Measurements from ENCODE around the gene SUCLG2.

Gene SUCLG2

DNA sequence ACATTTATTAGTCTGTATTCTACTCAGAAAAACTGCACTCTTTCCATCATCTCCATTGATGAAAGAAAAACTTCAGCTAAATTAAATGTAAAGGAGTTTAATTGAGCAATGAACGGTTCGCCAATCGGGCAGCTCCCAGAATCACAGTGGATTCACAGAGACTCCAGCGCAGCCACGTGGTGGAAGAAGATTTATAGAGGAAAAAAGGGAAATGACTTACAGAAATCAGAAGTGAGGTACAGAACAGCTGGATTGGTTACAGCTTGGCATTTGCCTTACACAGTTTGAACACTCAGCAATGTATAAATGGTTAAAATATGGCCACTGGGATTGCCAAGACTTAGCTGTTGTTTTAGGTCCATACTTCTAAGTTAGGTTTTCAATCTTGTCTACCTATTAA is 2.8 kb upstream of the SUCLG2 start:
- no peak for DNase-seq
- H3K36me3 ChIP-seq (replicated peaks; ENCODE audit: insufficient read depth, low read length): no peaks in the 10 kb centered on the region
- H3K79me2 ChIP-seq (ENCODE audit: low read length): peaks cover 21% of the 10 kb centered on the region
- H3K9me2 ChIP-seq (replicated peaks; ENCODE audit: insufficient read depth, low read length): no peaks in the 10 kb centered on the region
- no peak for TF ChIP-seq EZH2phosphoT487 (IDR thresholded peaks at IDR 0.05; ENCODE audit: low read length)
- no peak for TF ChIP-seq EZH2 (optimal IDR thresholded peaks at IDR 0.05; ENCODE audit: low read depth, low read length)
- no peak for TF ChIP-seq CTCF (IDR thresholded peaks at IDR 0.05; ENCODE audit: low read length)
- H3K9me3 ChIP-seq (replicated peaks; ENCODE audit: insufficient read depth, low read length): no peaks in the 10 kb centered on the region
- H3K27ac ChIP-seq (ENCODE audit: low read length): no peak overlapping the region
- no peak overlapping the region for H2AFZ ChIP-seq (ENCODE audit: low read length)
- no peak overlapping the region for H3K4me2 ChIP-seq (ENCODE audit: low read depth, low read length)
- no peaks in the 10 kb centered on the region for H4K20me1 ChIP-seq (ENCODE audit: insufficient read depth, low read length)
- H3F3A ChIP-seq (ENCODE audit: insufficient read depth, low read length): 0 out of 2 replicates have a peak, but pooled peaks cover 5% of the 10 kb centered on the region
- H3K27me3 ChIP-seq (replicated peaks; ENCODE audit: insufficient read depth, low read length): no peaks in the 10 kb centered on the region
- H3K9ac ChIP-seq (ENCODE audit: low read length): no peak overlapping the region
- no peak overlapping the region for H3K4me3 ChIP-seq (ENCODE audit: low read length)
- H3K4me1 ChIP-seq (ENCODE audit: low read length): peaks cover 4% of the 10 kb centered on the region

DNA sequence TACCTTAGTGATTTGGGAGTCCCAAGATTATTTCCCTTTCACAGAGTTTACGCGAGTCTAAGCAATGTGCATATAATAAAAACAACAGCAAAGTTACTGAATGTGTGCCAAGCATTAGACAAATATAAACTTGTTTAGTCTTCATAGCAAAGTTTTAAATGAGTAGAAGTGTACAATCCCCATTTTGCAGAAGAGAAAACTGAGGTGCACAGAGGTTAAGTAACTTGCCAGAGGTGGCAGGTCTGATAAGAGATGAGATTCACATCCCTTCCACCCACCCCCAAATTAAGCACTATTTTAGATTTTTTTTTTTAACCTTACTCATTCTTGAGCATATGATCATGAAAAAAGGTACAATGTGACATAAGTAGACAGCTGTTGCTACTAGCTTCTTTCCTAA is 2.2 kb upstream of the SUCLG2 start:
- H3K9ac ChIP-seq (ENCODE audit: low read length): no peak overlapping the region
- no peak for TF ChIP-seq EZH2 (optimal IDR thresholded peaks at IDR 0.05; ENCODE audit: low read depth, low read length)
- no peak for TF ChIP-seq CTCF (IDR thresholded peaks at IDR 0.05; ENCODE audit: low read length)
- TF ChIP-seq EZH2phosphoT487 (IDR thresholded peaks at IDR 0.05; ENCODE audit: low read length): no peak
- peaks cover 27% of the 10 kb centered on the region for H3K79me2 ChIP-seq (ENCODE audit: low read length)
- H3K27me3 ChIP-seq (replicated peaks; ENCODE audit: insufficient read depth, low read length): no peaks in the 10 kb centered on the region
- 0 out of 2 replicates have a peak, but pooled peaks cover 5% of the 10 kb centered on the region for H3F3A ChIP-seq (ENCODE audit: insufficient read depth, low read length)
- H3K4me3 ChIP-seq (ENCODE audit: low read length): no peak overlapping the region
- no peaks in the 10 kb centered on the region for H4K20me1 ChIP-seq (ENCODE audit: insufficient read depth, low read length)
- no peak for DNase-seq
- H3K9me2 ChIP-seq (replicated peaks; ENCODE audit: insufficient read depth, low read length): no peaks in the 10 kb centered on the region
- peaks cover 4% of the 10 kb centered on the region for H3K4me1 ChIP-seq (ENCODE audit: low read length)
- H3K36me3 ChIP-seq (replicated peaks; ENCODE audit: insufficient read depth, low read length): no peaks in the 10 kb centered on the region
- no peak overlapping the region for H2AFZ ChIP-seq (ENCODE audit: low read length)
- H3K9me3 ChIP-seq (replicated peaks; ENCODE audit: insufficient read depth, low read length): no peaks in the 10 kb centered on the region
- no peak overlapping the region for H3K4me2 ChIP-seq (ENCODE audit: low read depth, low read length)
- no peak overlapping the region for H3K27ac ChIP-seq (ENCODE audit: low read length)

DNA sequence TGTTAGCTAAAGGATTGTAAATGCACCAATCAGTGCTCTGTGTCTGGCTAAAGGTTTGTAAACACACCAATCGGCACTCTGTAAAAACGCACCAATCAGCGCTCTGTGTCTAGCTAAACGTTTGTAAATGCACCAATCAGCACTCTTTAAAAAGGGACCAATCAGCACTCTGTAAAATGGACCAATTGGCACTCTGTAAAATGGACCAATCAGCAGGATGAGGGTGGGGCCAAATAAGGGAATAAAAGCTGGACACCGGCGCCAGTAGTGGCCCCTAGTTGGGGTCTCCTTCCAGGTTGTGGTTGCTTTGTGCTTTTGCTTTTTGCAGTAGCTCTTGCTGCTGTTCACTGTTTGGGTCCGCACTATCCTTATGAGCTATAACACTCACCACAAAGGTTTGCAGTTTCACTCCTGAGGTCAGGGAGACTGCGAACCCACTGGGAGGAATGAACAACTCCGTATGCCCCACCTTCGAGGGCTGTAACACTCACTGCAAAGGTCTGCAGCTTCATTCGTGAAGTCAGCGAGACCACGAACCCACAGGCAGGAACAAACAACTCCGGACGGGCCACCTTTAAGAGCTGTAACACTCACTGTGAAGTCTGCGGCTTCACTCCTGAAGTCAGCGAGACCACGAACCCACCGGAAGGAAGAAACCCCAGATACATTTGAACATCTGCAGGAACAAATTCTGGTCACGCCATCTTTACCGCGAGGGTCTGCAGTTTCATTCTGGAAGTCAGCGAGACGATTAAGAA is 1.1 kb upstream of the SUCLG2 start:
- Histone ChIP-seq H3K27me3 (replicated peaks; ENCODE audit: insufficient read depth, low read length) (no peaks in the 10 kb centered on the region), H3K27ac (ENCODE audit: low read length) (no peak overlapping the region), H3K4me3 (ENCODE audit: low read length) (peak overlapping the region; percentile 77; the same call in 1 of the 2 replicates), H3K9me2 (replicated peaks; ENCODE audit: insufficient read depth, low read length) (no peaks in the 10 kb centered on the region), H4K20me1 (ENCODE audit: insufficient read depth, low read length) (no peaks in the 10 kb centered on the region), H2AFZ (ENCODE audit: low read length) (peak overlapping the region; percentile 94), H3K4me1 (ENCODE audit: low read length) (peaks cover 4% of the 10 kb centered on the region), H3K9ac (ENCODE audit: low read length) (no peak overlapping the region; the same call in 1 of the 2 replicates), H3K36me3 (replicated peaks; ENCODE audit: insufficient read depth, low read length) (no peaks in the 10 kb centered on the region), H3K79me2 (ENCODE audit: low read length) (peaks cover 36% of the 10 kb centered on the region), H3F3A (ENCODE audit: insufficient read depth, low read length) (0 out of 2 replicates have a peak, but pooled peaks cover 5% of the 10 kb centered on the region), H3K9me3 (replicated peaks; ENCODE audit: insufficient read depth, low read length) (no peaks in the 10 kb centered on the region), H3K4me2 (ENCODE audit: low read depth, low read length) (peak overlapping the region; percentile 83; the same call in 1 of the 2 replicates)
- TF ChIP-seq EZH2 (optimal IDR thresholded peaks at IDR 0.05; ENCODE audit: low read depth, low read length) (no peak), CTCF (IDR thresholded peaks at IDR 0.05; ENCODE audit: low read length) (no peak), EZH2phosphoT487 (IDR thresholded peaks at IDR 0.05; ENCODE audit: low read length) (no peak)
- no peak for DNase-seq

Measured in MM.1S (cell line).